GM19238 (cell line): ENCODE measurements around the gene PDE1A.
"Not testable (repeated sequence)": the region's sequence is repeated elsewhere in the genome, so short reads cannot be mapped to it uniquely, and the experiment has no call there.

ENCODE experiments used
- DNase-seq: peaks from one replicate; pipeline ENCODE4 v3.0.0; 2011; ENCODE audit warnings: low spot score; ENCODE audit not compliant: insufficient read length

The PDE1A gene

GRCh38 chr2:182281276-182281675 lies 145.6 kb downstream of the PDE1A start:
- DNase-seq, result no peak

- DNase-seq, result no peak
These were observed 146.7 kb downstream of the PDE1A start for GRCh38 chr2:182280118-182280517.

DNA sequence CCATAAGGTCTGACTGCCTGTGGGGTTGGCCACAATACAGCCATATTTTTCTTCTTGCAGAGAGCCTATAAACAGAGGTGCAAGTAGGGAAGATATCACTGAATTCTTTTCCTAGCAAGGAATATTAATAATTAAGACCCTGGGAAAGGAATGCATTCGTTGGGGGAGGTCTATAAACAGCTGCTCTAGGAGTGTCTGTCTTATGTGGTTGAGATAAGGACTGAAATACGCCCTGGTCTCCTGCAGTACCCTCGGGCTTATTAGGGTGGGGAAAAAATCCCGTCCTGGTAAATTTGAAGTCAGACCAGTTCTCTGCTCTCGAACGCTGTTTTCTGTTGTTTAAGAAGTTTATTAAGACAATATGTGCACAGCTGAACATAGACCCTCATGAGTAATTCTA lies 150.2 kb downstream of the PDE1A start:
- not testable (repeated sequence) for DNase-seq

GRCh38 chr2:182267971-182268370 lies 158.9 kb downstream of the PDE1A start:
- DNase-seq, result no peak

GRCh38 chr2:182266909-182267308 lies 159.9 kb downstream of the PDE1A start:
- DNase-seq, result no peak

DNA sequence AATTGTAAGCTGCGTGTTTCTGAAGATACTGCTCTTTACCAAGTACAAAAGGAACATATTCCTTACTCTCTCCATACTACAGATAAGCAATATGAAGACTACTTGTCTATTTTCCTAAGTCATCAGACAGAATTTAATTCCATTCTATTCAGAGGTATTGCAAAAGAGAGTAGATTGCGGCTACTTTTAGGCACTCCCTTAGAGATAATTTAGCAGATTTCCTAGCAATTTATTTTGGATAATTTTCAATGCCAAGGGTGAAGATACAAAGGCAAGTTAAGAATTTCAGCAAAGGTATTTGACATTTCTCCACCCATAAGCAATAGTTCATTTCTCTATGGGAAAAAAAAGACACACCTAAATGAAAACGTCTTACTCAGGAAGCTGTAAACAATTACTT lies 161.1 kb downstream of the PDE1A start:
- no peak for DNase-seq

DNA sequence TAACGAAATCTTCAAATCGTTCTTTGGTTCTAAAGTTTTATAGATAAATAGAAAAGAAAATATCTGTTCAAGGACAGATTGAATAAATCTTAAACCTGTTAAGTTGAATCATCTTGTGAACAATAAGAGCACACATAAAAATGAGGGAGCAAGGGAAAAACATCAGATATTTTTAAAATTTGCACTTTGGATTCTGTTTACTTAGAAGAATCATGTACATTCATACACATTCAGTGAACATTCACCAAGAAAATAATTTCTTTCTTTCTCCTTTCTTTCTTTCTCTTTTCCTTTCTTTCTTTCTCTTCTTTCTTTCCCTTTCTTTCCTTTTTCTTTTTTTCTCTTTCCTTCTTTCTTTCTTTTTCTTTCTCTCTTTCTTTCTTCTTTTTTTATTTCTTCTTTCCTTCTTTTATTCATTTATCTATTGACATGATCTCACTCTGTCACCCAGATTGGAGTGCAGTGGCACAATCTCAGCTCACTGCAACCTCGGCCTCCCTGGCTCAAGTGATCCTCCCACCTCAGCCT lies 164.9 kb downstream of the PDE1A start:
- no peak for DNase-seq

GRCh38 chr2:182259629-182260150 lies 167.1 kb downstream of the PDE1A start:
- no peak for DNase-seq

- DNase-seq, result no peak
These were observed 174.3 kb downstream of the PDE1A start for GRCh38 chr2:182252534-182252933.

GRCh38 chr2:182248898-182249297 lies 177.9 kb downstream of the PDE1A start:
- no peak for DNase-seq

DNA sequence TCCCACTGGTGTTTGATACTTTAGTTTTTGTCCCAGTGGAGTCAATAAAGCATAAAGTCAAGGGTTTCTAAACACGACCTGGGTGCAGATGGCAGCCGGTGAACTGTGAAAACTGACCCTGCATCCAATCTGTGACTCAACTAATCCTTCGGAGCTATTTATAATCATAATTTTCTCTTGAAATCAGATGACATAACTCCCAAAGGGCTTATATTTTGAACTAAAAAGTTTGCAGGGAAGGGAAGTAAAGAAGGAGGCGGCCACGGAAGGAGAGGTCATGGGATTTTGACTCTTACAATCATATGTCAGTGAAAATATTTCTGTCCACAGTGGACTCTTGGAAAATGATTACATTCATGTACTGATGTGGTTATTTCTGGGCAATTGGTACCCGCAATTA lies 178.5 kb downstream of the PDE1A start:
- no peak for DNase-seq

DNA sequence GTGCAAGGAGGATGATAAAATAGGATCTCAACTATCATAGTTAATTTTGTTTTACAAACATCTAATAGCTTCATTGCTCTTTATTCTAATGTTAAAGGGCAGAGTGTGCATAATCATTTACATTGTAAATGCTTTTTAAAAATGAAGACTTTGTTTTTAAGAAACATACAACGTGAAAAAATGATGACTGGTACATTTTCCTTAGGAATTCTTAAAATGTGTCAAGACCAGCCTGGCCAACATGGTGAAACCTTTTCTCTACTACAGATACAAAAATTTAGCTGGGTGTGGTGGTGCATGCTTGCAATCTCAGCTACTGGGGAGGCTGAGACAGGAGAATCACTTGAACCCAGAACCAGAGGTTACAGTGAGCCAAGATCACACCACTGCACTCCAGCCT lies 179.0 kb downstream of the PDE1A start:
- no peak for DNase-seq

DNA sequence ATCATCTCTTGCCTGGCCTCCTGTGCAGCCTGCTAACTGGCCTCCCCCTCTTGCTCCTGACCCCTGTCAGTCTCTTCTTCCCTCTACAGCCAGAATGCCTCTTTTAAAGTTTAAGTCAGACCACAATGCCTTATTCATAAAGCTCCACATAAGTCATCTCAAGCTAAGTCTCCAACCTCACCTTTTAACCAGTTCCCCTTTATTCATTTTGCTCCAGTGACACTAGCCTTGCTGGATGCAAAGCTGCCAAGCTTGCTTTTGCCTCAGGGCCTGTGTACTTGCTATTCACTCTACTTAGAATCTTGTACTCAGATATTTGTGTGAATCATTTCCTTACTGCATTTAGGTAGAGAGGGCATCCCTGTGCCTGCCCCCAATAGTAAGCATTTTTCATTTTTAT lies 180.9 kb downstream of the PDE1A start:
- DNase-seq, result no peak

GRCh38 chr2:182242609-182243008 lies 184.2 kb downstream of the PDE1A start:
- no peak for DNase-seq

DNA sequence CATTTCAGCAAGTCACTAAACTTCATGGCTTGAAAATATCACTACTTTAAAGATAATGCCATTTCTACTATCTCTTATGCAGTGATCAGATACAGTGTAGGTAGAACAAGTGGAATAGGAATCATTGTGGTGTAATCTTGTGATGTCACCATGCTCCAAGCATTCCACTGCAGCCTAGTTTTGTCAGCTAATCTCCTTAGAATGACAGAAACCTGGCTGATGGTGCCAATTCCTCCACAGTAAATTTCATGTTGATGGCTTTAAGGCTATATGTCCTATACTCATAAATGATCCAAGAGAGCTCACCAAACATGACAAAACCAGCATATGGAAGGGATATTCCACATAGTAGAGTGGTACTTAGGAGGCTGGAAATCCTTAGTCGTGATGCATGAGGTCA lies 184.9 kb downstream of the PDE1A start:
- DNase-seq, result no peak

DNA sequence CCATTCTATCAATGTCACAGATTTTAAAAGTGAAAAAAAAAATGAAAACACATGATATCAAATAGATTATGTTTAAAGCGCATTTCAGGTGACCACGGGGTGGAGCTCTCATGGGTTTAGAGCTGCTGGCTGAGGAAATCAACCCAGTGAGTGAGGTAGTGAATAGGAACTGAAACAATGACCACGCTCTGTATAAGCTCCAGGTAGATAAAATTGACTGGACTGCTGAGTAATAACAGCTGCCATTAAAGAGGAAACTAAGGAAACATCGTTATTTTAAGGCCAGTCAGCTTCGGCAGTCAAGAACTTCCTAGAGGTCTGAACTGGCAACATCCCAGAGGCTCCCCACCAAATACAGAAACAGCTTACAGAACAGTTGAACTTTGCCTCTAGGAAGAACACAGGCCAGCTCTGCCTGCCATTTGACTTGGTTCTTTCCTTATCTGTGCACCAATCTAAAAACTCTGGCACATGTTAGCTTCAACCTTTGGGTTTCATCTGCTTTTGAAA lies 185.9 kb downstream of the PDE1A start:
- peak; percentile 24 for DNase-seq

DNA sequence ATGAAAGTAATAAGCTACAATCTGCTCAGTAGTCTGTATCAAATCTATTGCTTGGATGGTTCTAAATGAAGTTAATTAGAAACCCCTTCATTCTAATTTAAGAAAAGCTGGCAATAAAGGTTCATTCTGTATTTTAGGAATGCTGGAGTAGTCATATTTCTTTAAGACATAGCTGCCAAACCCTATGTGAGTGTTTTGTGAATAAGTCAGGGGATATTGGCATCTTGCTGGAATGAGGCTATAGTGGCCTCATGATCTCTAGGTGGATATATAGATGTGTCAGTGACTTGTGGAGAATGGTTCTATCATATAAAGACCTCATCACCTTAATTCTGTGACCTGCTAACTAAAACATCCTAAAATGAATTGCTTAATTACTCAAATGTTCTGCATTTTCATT lies 196.3 kb downstream of the PDE1A start:
- DNase-seq, result no peak

- DNase-seq, result no peak
These were observed 197.5 kb downstream of the PDE1A start for GRCh38 chr2:182229297-182229696.

DNA sequence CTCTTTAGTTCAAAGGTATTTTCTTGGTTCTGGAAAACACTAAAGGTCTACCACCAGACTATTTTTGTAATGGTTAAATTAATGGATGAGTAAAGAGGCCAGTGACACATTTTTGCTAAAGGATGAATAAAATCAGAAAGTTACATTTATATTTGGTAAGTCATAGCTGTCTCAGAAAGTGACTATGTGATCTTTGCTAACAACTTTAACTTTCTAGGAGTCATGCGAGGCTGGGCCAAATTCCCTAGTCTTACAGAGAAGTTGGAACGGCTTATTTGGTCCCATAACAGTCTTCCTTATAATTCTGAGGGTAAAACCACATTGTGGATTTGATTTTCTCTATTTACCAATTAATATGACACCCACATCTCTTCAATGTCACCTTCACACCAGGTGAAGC lies 198.1 kb downstream of the PDE1A start:
- DNase-seq, result no peak

- DNase-seq, result no peak
These were observed 198.8 kb downstream of the PDE1A start for GRCh38 chr2:182228073-182228473.

- DNase-seq, result no peak
These were observed 200.0 kb downstream of the PDE1A start for GRCh38 chr2:182226807-182227206.

DNA sequence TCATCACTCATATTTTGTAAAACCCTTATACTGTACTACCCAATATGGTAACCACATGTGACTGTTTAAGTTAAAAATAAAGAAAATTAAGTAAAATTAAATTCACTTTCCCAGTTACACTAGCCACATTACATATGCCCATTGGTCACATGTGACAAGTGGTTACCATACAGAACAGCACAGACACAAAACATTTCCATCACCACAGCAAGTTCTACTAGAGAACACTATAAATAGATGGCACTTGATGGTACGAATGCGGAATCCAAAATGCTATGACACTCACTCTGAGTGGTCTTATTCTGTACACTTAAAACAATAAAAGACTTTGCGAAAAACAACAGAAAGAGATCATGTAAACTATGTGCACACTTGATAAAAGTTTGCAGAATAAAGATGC lies 202.2 kb downstream of the PDE1A start:
- no peak for DNase-seq

DNA sequence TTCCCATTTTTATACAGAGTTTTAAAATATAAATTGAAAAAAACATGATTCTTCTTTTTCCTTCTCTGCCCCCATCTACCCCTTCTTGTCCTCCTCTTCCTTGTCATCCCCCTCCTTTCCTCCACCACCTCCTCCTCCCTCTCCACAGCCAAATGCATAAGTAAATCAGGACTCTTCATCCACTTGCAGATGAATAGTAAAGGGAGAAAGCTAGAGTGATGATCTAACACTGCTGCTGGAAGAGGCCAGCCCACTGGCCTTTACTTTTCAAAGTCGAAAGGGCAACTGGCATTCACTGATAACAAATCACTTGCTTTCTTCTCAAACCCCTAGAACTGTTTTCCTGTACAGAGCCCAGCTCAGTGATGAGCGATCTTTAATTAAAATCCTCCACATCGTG lies 205.8 kb downstream of the PDE1A start:
- no peak for DNase-seq

- no peak for DNase-seq
These were observed 206.5 kb downstream of the PDE1A start for GRCh38 chr2:182220335-182220734.
